Measurements from ENCODE around the gene PDZK1.

DNA sequence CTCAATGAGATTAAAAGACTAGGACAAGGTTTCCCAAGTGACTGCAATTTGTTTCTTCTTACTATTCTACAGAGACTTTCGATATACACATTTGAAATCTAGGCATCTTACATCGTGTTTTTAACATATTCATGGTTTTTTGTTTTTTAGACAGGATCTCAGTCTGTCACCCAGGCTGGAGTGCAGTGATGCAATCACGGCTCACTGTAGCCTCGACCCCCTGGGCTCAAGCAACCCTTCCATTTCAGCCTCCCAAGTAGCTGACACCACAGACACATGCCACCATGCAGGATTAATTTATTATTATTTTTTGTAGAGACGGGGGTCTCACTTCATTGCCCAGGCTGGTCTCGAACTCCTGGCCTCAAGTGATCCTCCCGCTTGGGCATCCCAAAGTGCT is 1.5 kb downstream of the PDZK1 start:
- TF ChIP-seq, protein P1, sequence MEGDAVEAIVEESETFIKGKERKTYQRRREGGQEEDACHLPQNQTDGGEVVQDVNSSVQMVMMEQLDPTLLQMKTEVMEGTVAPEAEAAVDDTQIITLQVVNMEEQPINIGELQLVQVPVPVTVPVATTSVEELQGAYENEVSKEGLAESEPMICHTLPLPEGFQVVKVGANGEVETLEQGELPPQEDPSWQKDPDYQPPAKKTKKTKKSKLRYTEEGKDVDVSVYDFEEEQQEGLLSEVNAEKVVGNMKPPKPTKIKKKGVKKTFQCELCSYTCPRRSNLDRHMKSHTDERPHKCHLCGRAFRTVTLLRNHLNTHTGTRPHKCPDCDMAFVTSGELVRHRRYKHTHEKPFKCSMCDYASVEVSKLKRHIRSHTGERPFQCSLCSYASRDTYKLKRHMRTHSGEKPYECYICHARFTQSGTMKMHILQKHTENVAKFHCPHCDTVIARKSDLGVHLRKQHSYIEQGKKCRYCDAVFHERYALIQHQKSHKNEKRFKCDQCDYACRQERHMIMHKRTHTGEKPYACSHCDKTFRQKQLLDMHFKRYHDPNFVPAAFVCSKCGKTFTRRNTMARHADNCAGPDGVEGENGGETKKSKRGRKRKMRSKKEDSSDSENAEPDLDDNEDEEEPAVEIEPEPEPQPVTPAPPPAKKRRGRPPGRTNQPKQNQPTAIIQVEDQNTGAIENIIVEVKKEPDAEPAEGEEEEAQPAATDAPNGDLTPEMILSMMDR (IDR thresholded peaks at IDR 0.05) = no peak
- TF ChIP-seq POLR2A (IDR thresholded peaks at IDR 0.05) (no peak), POLR2AphosphoS5 (IDR thresholded peaks at IDR 0.05) (no peak)
